ENCODE results near the gene TRABD2B.
A peak's percentile ranks its signal among the peaks of the same experiment; 100 is the strongest.

DNA sequence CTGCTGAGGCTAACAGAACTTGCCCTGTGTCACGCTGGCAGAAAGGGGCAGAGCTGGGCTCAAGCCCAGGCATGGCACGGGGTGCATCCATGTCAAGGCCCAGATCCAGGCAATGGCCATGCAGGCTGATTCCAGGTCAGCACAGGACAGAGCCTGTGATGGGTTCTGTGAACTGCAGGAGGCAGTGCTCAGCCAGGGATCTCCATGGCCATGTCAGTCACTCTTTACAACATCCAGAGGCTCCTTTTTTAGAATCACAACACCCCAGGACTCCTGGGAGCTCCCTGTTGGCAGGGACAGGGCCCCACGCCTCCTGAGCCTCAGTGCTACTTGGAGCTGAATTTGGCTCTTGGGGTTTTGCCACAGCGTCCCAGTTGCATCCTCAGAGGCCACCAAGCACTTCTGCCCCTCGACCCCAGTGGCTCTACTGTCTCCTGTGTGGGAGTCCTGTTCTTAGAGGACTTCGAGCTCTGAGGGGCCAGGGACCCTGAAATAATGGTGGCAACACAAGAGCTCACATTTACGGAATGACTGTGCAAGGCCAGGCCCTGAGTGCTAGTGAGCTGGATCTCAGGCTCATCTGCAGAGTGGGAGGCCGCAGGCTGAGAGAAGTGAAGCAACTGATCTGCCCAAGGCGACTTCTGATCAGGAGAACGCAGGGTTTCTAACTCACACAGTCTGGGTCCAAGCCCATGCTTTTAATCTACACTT is 211.5 kb downstream of the TRABD2B start:
- TF ChIP-seq EZH2 (IDR thresholded peaks at IDR 0.05; ENCODE audit: borderline replicate concordance) (no peak), EZH2phosphoT487 (IDR thresholded peaks at IDR 0.05; ENCODE audit: low read depth, severe bottlenecking, unreplicated experiment) (no peak)
- TF ChIP-seq, protein P1, sequence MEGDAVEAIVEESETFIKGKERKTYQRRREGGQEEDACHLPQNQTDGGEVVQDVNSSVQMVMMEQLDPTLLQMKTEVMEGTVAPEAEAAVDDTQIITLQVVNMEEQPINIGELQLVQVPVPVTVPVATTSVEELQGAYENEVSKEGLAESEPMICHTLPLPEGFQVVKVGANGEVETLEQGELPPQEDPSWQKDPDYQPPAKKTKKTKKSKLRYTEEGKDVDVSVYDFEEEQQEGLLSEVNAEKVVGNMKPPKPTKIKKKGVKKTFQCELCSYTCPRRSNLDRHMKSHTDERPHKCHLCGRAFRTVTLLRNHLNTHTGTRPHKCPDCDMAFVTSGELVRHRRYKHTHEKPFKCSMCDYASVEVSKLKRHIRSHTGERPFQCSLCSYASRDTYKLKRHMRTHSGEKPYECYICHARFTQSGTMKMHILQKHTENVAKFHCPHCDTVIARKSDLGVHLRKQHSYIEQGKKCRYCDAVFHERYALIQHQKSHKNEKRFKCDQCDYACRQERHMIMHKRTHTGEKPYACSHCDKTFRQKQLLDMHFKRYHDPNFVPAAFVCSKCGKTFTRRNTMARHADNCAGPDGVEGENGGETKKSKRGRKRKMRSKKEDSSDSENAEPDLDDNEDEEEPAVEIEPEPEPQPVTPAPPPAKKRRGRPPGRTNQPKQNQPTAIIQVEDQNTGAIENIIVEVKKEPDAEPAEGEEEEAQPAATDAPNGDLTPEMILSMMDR (IDR thresholded peaks at IDR 0.05; ENCODE audit: poor library complexity): peak; percentile 40

Measured in hepatocyte (in vitro differentiated cells).